Measurements from ENCODE around the gene MGAT5B.
A peak's percentile ranks its signal among the peaks of the same experiment; 100 is the strongest.
"Not testable (repeated sequence)": the region's sequence is repeated elsewhere in the genome, so short reads cannot be mapped to it uniquely, and the experiment has no call there.

MGAT5B gene

GRCh38 chr17:76868176-76868668, at the start of gene MGAT5B:
MGAT5B (plus strand) TSS chr17:76868404; CDS start chr17:76869030, 626 bp downstream.
- DNase-seq, result peak; percentile 73

- DNase-seq, result no peak
Observed at GRCh38 chr17:76820039-76820438, 48.2 kb upstream of the MGAT5B start.

- no peak for DNase-seq
Observed at GRCh38 chr17:76820561-76820960, 47.6 kb upstream of the MGAT5B start.

- no peak for DNase-seq
Observed at GRCh38 chr17:76822184-76822778, 45.9 kb upstream of the MGAT5B start.

GRCh38 chr17:76824093-76824492, 44.1 kb upstream of the MGAT5B start:
- DNase-seq, result no peak

GRCh38 chr17:76826330-76827068, 41.7 kb upstream of the MGAT5B start:
- no peak for DNase-seq

GRCh38 chr17:76827736-76828135, 40.5 kb upstream of the MGAT5B start:
- no peak for DNase-seq

GRCh38 chr17:76830987-76831715, 37.1 kb upstream of the MGAT5B start:
- DNase-seq, result no peak

- DNase-seq, result no peak
Observed at GRCh38 chr17:76833034-76833644, 35.1 kb upstream of the MGAT5B start.

GRCh38 chr17:76833747-76834146, 34.5 kb upstream of the MGAT5B start:
- DNase-seq, result no peak

- no peak for DNase-seq
Observed at GRCh38 chr17:76834870-76835269, 33.3 kb upstream of the MGAT5B start.

- no peak for DNase-seq
Observed at GRCh38 chr17:76840443-76840767, 27.8 kb upstream of the MGAT5B start.

- peak; percentile 3 for DNase-seq
Observed at GRCh38 chr17:76840884-76841775, 27.1 kb upstream of the MGAT5B start.

- DNase-seq, result no peak
Observed at GRCh38 chr17:76841776-76842405, 26.3 kb upstream of the MGAT5B start.

- not testable (repeated sequence) for DNase-seq
Observed at GRCh38 chr17:76843068-76843467, 25.1 kb upstream of the MGAT5B start.

- no peak for DNase-seq
Observed at GRCh38 chr17:76843703-76844484, 24.3 kb upstream of the MGAT5B start.

- no peak for DNase-seq
Observed at GRCh38 chr17:76844485-76844829, 23.7 kb upstream of the MGAT5B start.

GRCh38 chr17:76844846-76845245, 23.4 kb upstream of the MGAT5B start:
- DNase-seq, result no peak

GRCh38 chr17:76845541-76846017, 22.6 kb upstream of the MGAT5B start:
- no peak for DNase-seq

- no peak for DNase-seq
Observed at GRCh38 chr17:76847031-76847430, 21.2 kb upstream of the MGAT5B start.

GRCh38 chr17:76848670-76849069, 19.5 kb upstream of the MGAT5B start:
- no peak for DNase-seq
